ENCODE data around the gene STK40. TPM values are rescaled to one million over a fixed set of nuclear protein-coding genes. Genes with fewer than 3 reads are reported as not detected.

The STK40 gene
- total and polyA plus RNA-seq, 9 of the 15 experiments (the other 6 are each of a cell fraction or from before 2014, with no cell fraction given), result 0.69 to 94.3 (median 39.1) TPM

- peak; percentile 59 for TF ChIP-seq CBX1 (IDR thresholded peaks at IDR 0.05; ENCODE audit: low read depth)
- peak; percentile 97 for TF ChIP-seq SMAD4 (CRISPR knock-in tag; conservative IDR thresholded peaks at IDR 0.05)
- TF ChIP-seq RNF219 (CRISPR knock-in tag; IDR thresholded peaks at IDR 0.05), result 0 out of 2 replicates have a peak, but pooled peaks have one; percentile 10
- peak; percentile 24 for TF ChIP-seq MEIS2 (IDR thresholded peaks at IDR 0.05; ENCODE audit: partially characterized antibody)
- no peak for TF ChIP-seq STAG1 (CRISPR knock-in tag; IDR thresholded peaks at IDR 0.05; ENCODE audit: borderline replicate concordance)
- peak; percentile 72 to 83 for TF ChIP-seq E2F6 (IDR thresholded peaks at IDR 0.05; ENCODE audit: borderline replicate concordance in 1 of 2, extremely low read depth in 1 of 2, insufficient read depth in 1 of 2, insufficient read length in 1 of 2, low read depth in 1 of 2, low read length in 1 of 2, poor library complexity in 1 of 2, severe bottlenecking in 1 of 2)
- no peak for TF ChIP-seq BDP1 (IDR thresholded peaks at IDR 0.05; ENCODE audit: insufficient read depth, insufficient read length)
- 0 out of 4 replicates have a peak, but pooled peaks of 1 of the 2 experiments have one; percentile 38 for TF ChIP-seq FOXA3 (CRISPR knock-in tag; conservative IDR thresholded peaks at IDR 0.05 in 1 of 2, IDR thresholded peaks at IDR 0.05 in 1 of 2)
- TF ChIP-seq STAT5A (IDR thresholded peaks at IDR 0.05; ENCODE audit: borderline replicate concordance, low read length), result peak; percentile 8; the same call in 1 of the 2 replicates
- peak; percentile 79 for TF ChIP-seq ZNF165 (CRISPR knock-in tag; IDR thresholded peaks at IDR 0.05; ENCODE audit: borderline replicate concordance)
- peak; percentile 62 for TF ChIP-seq ZNF324 (CRISPR knock-in tag; IDR thresholded peaks at IDR 0.05)
- peak; percentile 39; the same call in 1 of the 2 replicates for TF ChIP-seq FOXM1 (IDR thresholded peaks at IDR 0.05; ENCODE audit: low read depth)
- peak; percentile 87; the same call in 1 of the 2 replicates for TF ChIP-seq FOXM1 (CRISPR knock-in tag; IDR thresholded peaks at IDR 0.05; ENCODE audit: low read depth)
- TF ChIP-seq ZNF232 (CRISPR knock-in tag; IDR thresholded peaks at IDR 0.05), result 0 out of 2 replicates have a peak, but pooled peaks have one; percentile 69
- peak; percentile 24; the same call in 1 of the 2 replicates for TF ChIP-seq SNIP1 (IDR thresholded peaks at IDR 0.05; ENCODE audit: low read depth)
- peak; percentile 100 for TF ChIP-seq FOSL1 (tag; conservative IDR thresholded peaks at IDR 0.05)
- peak; percentile 95 for TF ChIP-seq ZNF583 (CRISPR knock-in tag; IDR thresholded peaks at IDR 0.05)
- TF ChIP-seq MXD1 (CRISPR knock-in tag; IDR thresholded peaks at IDR 0.05; ENCODE audit: borderline replicate concordance, poor library complexity, severe bottlenecking), result peak; percentile 55
- no peak for TF ChIP-seq ZHX1 (conservative IDR thresholded peaks at IDR 0.05; ENCODE audit: low read length)
- peak; percentile 93 for TF ChIP-seq KLF6 (CRISPR knock-in tag; IDR thresholded peaks at IDR 0.05; ENCODE audit: borderline replicate concordance)
Observed at GRCh38 chr1:36386265-36387140, 779 bp upstream of the STK40 start (continued).
